ENCODE data around the gene RIPK3.

Gene RIPK3

GRCh38 chr14:24382064-24382371 is 42.2 kb upstream of the RIPK3 start:
- no peak overlapping the region for H3K4me3 ChIP-seq (ENCODE audit: low read depth, low read length)
- TF ChIP-seq CTCF (IDR thresholded peaks at IDR 0.05; ENCODE audit: low read depth, low read length, missing control alignments), result no peak
- no peak for DNase-seq (ENCODE audit: low read depth)

GRCh38 chr14:24381363-24382063 is 41.7 kb upstream of the RIPK3 start:
- DNase-seq (ENCODE audit: low read depth), result no peak
- no peak for TF ChIP-seq CTCF (IDR thresholded peaks at IDR 0.05; ENCODE audit: low read depth, low read length, missing control alignments)
- no peak overlapping the region for H3K4me3 ChIP-seq (ENCODE audit: low read depth, low read length)

DNA sequence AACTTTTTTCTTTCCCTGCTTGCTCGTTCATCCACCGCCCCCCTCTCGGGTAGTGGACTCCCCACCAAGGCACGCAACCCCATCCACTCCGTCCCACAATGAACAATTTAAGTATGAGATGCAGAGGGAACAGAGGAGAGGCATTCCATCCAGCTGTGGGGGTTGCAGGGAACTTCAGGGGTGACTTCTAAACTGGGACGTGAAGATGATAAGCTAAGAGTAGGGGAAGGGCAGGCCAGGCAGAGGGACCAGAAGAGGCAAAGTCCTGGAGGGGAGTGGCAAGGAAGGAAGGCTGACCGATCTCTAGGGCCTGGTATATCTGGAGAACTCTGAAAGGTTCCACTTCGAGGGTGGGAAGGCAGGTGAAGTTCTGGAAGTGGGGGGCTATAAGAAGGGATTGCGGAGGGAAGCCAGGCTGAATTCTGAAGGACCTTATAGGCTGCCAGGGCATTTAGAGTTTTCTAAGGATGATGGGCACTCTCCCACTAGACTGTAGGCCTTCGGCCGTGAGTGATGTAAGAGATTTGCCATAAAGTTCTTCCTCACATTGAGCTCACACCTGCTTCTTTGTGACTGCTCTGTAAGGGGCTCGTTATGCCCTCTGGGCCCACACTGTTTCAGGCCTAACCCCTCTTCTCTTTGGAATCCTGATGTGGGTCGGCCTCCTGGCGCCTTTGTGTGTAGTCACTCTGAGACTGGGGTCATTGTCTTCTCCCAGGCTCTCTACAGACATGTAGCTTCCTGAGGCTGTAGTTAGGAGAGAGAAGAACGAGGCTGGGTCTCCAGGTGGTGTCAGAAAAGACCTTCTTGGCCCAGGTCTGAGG is 40.3 kb upstream of the RIPK3 start:
- TF ChIP-seq CTCF (IDR thresholded peaks at IDR 0.05; ENCODE audit: low read depth, low read length, missing control alignments), result no peak
- no peak overlapping the region for H3K4me3 ChIP-seq (ENCODE audit: low read depth, low read length)
- DNase-seq (ENCODE audit: low read depth), result no peak

- TF ChIP-seq CTCF (IDR thresholded peaks at IDR 0.05; ENCODE audit: low read depth, low read length, missing control alignments), result no peak
- no peak for DNase-seq (ENCODE audit: low read depth)
- no peak overlapping the region for H3K4me3 ChIP-seq (ENCODE audit: low read depth, low read length)
Observed at GRCh38 chr14:24378981-24379906, 39.5 kb upstream of the RIPK3 start.

GRCh38 chr14:24378327-24378726 is 38.5 kb upstream of the RIPK3 start:
- no peak overlapping the region for H3K4me3 ChIP-seq (ENCODE audit: low read depth, low read length)
- TF ChIP-seq CTCF (IDR thresholded peaks at IDR 0.05; ENCODE audit: low read depth, low read length, missing control alignments), result no peak
- DNase-seq (ENCODE audit: low read depth), result no peak

DNA sequence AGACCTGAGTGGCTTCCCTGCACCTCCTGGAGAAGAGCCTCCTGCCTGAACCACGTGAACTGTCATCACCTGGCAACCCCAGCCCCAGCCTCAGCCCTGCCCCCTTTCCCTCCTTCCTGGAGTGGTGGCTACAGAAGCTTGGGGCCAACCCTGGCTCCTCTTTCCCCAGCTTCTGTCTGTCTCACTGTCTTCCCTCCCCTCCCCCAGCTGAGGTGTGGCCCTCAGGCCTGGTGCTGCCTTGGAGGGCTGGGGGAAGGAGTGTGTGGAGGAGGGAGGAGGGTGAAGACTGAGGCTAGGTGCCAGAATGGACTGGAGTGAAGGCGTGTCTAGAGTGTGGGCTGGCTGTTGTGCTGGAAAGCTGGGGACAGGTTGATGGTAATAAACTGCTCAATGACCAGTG is 37.9 kb upstream of the RIPK3 start:
- TF ChIP-seq CTCF (IDR thresholded peaks at IDR 0.05; ENCODE audit: low read depth, low read length, missing control alignments), result no peak
- no peak overlapping the region for H3K4me3 ChIP-seq (ENCODE audit: low read depth, low read length)
- DNase-seq (ENCODE audit: low read depth), result no peak

All from GM12864 (cell line).